Erythroblast (primary cell): ENCODE measurements around the gene C20orf144.

Experiments
- GATA1 ChIP-seq: IDR thresholded peaks from 2 replicates; pipeline ENCODE4 v1.6.1; 2011; ENCODE audit warnings: low read depth, mild to moderate bottlenecking, control low read depth, low read length, moderate library complexity
- POLR2A ChIP-seq: IDR thresholded peaks from 2 replicates; pipeline ENCODE4 v1.6.1; 2011; ENCODE audit warnings: mild to moderate bottlenecking, low read length

GRCh38 chr20:33635341-33635740 is 26.8 kb upstream of the C20orf144 start:
- TF ChIP-seq POLR2A (no peak), GATA1 (no peak)
